Stimulated activated naive B cell treated with anti-CD40 and anti-IgM and Interleukin-4, amounts not matched to agents 10 μg/mL and 1 μg/mL and 100 μg/mL, for 72 hours (primary cell): ENCODE measurements around the gene MCCC1.

Experiments used
- ATAC-seq, 2 donors: fragments of 150-1000 bp; cut with Tn5 transposase; replicated peaks; 2 replicates each; pipeline ENCODE4 v1.10.0; 2021; ENCODE audit warnings: moderate library complexity in 1 of 2
- DNase-seq: peaks from one replicate; pipeline ENCODE4 v3.0.0; 2021
- H3K27ac Mint-ChIP-seq: one replicate; pipeline ENCODE4 v1.8.0; 2022; ENCODE audit warnings: mild to moderate bottlenecking, mixed read lengths
- H3K27me3 Mint-ChIP-seq, 2 donors: one replicate each; pipeline ENCODE4 v1.8.0; 2022; ENCODE audit warnings: mixed read lengths in 2 of 2
- H3K36me3 Mint-ChIP-seq, 2 donors: one replicate each; pipeline ENCODE4 v1.8.0; 2022; ENCODE audit warnings: mixed read lengths in 2 of 2, mild to moderate bottlenecking in 1 of 2
- H3K4me1 Mint-ChIP-seq, 2 donors: one replicate each; pipeline ENCODE4 v1.8.0; 2022; ENCODE audit warnings: mixed read lengths in 2 of 2, mild to moderate bottlenecking in 1 of 2
- H3K4me3 Mint-ChIP-seq, 2 donors: one replicate each; pipeline ENCODE4 v1.8.0; 2022; ENCODE audit warnings: mild to moderate bottlenecking in 2 of 2, mixed read lengths in 2 of 2, moderate library complexity in 1 of 2
- H3K9me3 Mint-ChIP-seq, 2 donors: one replicate each; pipeline ENCODE4 v1.8.0; 2022; ENCODE audit warnings: mixed read lengths in 2 of 2, mild to moderate bottlenecking in 1 of 2

Gene MCCC1

DNA sequence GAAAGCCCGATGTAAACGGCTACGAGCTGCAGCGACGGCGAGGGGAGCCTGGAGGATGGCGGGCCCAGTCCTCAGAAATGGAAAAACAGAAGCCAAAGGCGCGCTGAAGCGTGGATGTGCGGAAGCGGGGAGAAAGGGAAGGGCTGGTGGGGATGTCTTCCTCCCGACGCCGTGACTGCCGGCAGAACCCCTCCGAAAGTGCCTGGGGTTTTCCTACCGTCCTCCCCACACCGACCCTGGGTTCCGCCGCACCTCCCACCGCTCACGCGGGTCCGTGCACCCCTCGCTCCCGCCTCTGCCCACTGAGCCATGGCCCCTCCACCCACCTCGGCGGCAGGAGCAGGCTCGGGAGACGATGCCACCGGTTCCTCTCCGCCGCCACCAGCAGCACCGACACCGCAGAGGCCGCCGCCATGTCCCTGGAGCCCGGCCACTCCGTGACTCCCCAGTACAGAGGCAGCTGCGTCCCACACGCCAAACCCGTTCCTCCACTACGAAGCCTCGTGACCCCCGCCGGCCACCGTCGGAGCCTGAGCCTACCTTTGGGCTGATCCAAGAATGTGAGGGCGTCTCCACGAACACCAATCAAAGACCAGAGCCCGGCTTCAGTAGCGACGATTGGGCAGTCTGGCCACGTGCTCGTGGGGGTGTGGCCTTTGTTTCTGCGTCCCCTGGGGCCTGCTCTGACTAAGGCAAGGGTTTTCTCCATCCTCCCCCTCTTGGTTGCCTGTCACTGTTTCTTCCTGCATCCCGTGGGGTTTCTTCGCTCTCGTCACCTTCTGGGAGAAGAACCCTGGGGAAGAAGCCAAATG lies at the start of gene MCCC1:
TSS of gene MCCC1 (minus strand) at position 471 of the 812 bp plus-strand sequence. CDS start at position 415, 56 bp downstream.
- DNase-seq (peak; percentile 98), ATAC-seq (peak; percentile 96 to 97)
- Mint-ChIP-seq H3K4me1 (peaks cover 14 to 25% of the 10 kb centered on the region in 2 donors), H3K9me3 (no peaks in the 10 kb centered on the region), H3K27me3 (no peaks in the 10 kb centered on the region), H3K27ac (peak within 1 kb of the TSS; percentile 98), H3K4me3 (peak within 1 kb of the TSS; percentile 90 to 94), H3K36me3 (peaks cover 10 to 12% of the 10 kb centered on the region in 2 donors)

DNA sequence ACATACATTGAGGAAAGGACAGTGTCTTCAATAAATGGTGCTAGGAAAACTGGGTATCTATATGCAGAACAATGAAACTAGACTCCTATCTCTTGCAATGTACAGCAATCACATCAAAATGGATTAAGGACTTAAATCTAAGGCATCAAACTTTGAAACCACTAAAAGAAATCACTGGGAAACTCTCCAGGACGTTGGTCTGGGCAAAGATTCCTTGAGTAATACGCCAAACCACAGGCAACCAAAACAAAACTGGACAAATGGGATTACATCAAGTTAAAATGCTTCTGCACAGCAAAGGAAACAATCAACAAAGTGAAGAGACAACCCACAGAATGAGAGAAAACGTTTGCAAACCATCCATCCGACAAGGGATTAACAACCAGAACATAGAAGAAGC lies 48.8 kb upstream of the MCCC1 start:
- peaks cover 0 to 6% of the 10 kb centered on the region in 2 donors for H3K9me3 Mint-ChIP-seq
- no peak overlapping the region for H3K27ac Mint-ChIP-seq
- peaks cover 0 to 31% of the 10 kb centered on the region in 2 donors for H3K36me3 Mint-ChIP-seq
- H3K4me1 Mint-ChIP-seq, result peaks cover 27 to 40% of the 10 kb centered on the region in 2 donors
- H3K4me3 Mint-ChIP-seq, result no peak overlapping the region
- DNase-seq (no peak), ATAC-seq (no peak)
- H3K27me3 Mint-ChIP-seq, result peaks cover 56 to 71% of the 10 kb centered on the region in 2 donors

GRCh38 chr3:183144363-183144762 lies 45.1 kb upstream of the MCCC1 start:
- Mint-ChIP-seq H3K4me1 (peaks cover 9 to 13% of the 10 kb centered on the region in 2 donors), H3K27ac (no peak overlapping the region), H3K9me3 (peaks cover 0 to 6% of the 10 kb centered on the region in 2 donors), H3K36me3 (peaks cover 0 to 20% of the 10 kb centered on the region in 2 donors), H3K4me3 (no peak overlapping the region), H3K27me3 (peaks cover 61 to 74% of the 10 kb centered on the region in 2 donors)
- no peak for ATAC-seq
- no peak for DNase-seq

GRCh38 chr3:183142199-183142598 lies 42.9 kb upstream of the MCCC1 start:
- peaks cover 4 to 29% of the 10 kb centered on the region in 2 donors for H3K36me3 Mint-ChIP-seq
- H3K27ac Mint-ChIP-seq, result no peak overlapping the region
- H3K27me3 Mint-ChIP-seq, result peaks cover 58 to 77% of the 10 kb centered on the region in 2 donors
- ATAC-seq (no peak), DNase-seq (no peak)
- H3K4me1 Mint-ChIP-seq, result peaks cover 9 to 13% of the 10 kb centered on the region in 2 donors
- H3K4me3 Mint-ChIP-seq, result no peak overlapping the region
- H3K9me3 Mint-ChIP-seq, result peaks cover 0 to 2% of the 10 kb centered on the region in 2 donors

DNA sequence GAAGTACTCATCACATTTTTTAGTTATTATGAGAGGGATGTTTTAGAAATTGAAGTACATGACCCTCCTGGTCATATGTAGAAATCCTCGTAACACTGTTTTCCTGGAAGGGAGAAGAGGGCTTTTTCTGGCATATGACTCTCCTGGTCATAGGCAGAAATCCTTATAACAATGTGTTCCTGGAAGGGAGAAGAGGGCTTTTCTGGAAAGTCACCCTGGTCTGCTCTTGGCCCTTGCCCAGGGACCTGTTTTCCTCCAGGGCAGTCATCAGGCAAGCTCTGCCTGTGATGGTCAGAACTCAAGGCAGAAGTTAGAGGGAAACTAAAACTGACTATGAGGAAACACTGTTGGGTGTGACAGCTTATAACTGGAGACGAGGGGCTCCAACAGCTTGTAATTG lies 35.5 kb upstream of the MCCC1 start:
- no peak overlapping the region for H3K27ac Mint-ChIP-seq
- DNase-seq, result no peak
- peaks cover 24 to 56% of the 10 kb centered on the region in 2 donors for H3K36me3 Mint-ChIP-seq
- H3K4me3 Mint-ChIP-seq, result no peak overlapping the region
- H3K4me1 Mint-ChIP-seq, result no peaks in the 10 kb centered on the region
- no peak for ATAC-seq
- H3K9me3 Mint-ChIP-seq, result peaks cover 0 to 2% of the 10 kb centered on the region in 2 donors
- H3K27me3 Mint-ChIP-seq, result peaks cover 60 to 96% of the 10 kb centered on the region in 2 donors

DNA sequence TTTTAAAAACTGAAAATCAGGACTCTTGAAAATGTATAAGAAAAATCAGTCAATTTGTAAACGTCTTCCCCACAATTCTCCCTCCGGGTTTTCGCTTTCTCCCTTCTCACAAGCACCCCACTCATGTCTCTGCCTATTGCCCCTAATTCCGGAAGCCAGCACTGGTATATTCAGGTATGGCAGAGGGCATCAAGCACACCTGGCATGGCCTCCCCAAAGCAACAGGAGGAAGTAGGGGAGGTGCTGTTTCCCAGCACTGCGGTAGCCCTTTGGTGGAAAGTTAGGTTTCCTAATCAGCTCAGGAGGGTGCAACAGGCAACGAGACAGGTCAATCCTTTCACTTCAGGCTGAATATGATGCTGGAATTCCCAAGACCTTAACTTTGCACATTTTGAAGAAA lies 33.1 kb upstream of the MCCC1 start:
- peaks cover 2 to 8% of the 10 kb centered on the region in 2 donors for H3K4me1 Mint-ChIP-seq
- peaks cover 32 to 51% of the 10 kb centered on the region in 2 donors for H3K36me3 Mint-ChIP-seq
- peaks cover 48 to 71% of the 10 kb centered on the region in 2 donors for H3K27me3 Mint-ChIP-seq
- H3K9me3 Mint-ChIP-seq, result peaks cover 10 to 11% of the 10 kb centered on the region in 2 donors
- H3K4me3 Mint-ChIP-seq, result no peak overlapping the region
- ATAC-seq (no peak), DNase-seq (no peak)
- no peak overlapping the region for H3K27ac Mint-ChIP-seq

GRCh38 chr3:183131735-183132134 lies 32.4 kb upstream of the MCCC1 start:
- H3K36me3 Mint-ChIP-seq, result peaks cover 32 to 52% of the 10 kb centered on the region in 2 donors

GRCh38 chr3:183131186-183131725 lies 32.0 kb upstream of the MCCC1 start:
- H3K27me3 Mint-ChIP-seq, result peaks cover 45 to 60% of the 10 kb centered on the region in 2 donors
- H3K9me3 Mint-ChIP-seq, result peaks cover 10 to 11% of the 10 kb centered on the region in 2 donors
- H3K36me3 Mint-ChIP-seq, result peaks cover 32 to 52% of the 10 kb centered on the region in 2 donors
- DNase-seq, result no peak
- H3K27ac Mint-ChIP-seq, result no peak overlapping the region
- no peak for ATAC-seq
- no peak overlapping the region for H3K4me3 Mint-ChIP-seq
- peaks cover 2 to 8% of the 10 kb centered on the region in 2 donors for H3K4me1 Mint-ChIP-seq

More at GRCh38 chr3:183131735-183132134, 32.4 kb upstream of the MCCC1 start:
- Mint-ChIP-seq H3K9me3 (peaks cover 10 to 11% of the 10 kb centered on the region in 2 donors), H3K27ac (no peak overlapping the region), H3K27me3 (peaks cover 46 to 65% of the 10 kb centered on the region in 2 donors), H3K4me3 (no peak overlapping the region), H3K4me1 (peaks cover 2 to 8% of the 10 kb centered on the region in 2 donors)
- ATAC-seq (no peak), DNase-seq (no peak)

GRCh38 chr3:183129243-183129642 lies 29.9 kb upstream of the MCCC1 start:
- Mint-ChIP-seq H3K36me3 (peaks cover 22 to 46% of the 10 kb centered on the region in 2 donors), H3K27ac (no peak overlapping the region), H3K4me1 (peaks cover 5 to 8% of the 10 kb centered on the region in 2 donors), H3K9me3 (peaks cover 10 to 11% of the 10 kb centered on the region in 2 donors), H3K4me3 (no peak overlapping the region), H3K27me3 (peaks cover 35 to 52% of the 10 kb centered on the region in 2 donors)
- DNase-seq (no peak), ATAC-seq (no peak)

DNA sequence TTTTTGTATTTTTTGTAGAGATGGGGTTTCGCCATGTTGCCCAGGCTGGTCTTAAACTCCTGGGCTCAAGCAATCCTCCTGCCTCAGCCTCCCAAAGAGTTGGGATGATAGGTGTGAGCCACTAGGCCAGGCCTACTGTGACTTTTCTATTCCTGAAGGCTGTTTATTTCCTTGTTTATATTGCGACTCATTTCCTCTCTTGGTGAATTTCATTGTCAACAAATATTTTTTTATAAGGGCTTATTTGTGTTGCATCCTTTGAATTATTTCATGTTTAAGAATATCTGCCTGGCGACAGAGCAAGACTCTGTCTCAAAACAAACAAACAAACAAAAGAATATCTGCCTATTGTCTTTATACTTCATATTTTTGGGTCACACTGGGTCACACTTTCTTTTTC lies 29.4 kb upstream of the MCCC1 start:
- Mint-ChIP-seq H3K27ac (no peak overlapping the region), H3K4me3 (no peak overlapping the region), H3K27me3 (peaks cover 35 to 52% of the 10 kb centered on the region in 2 donors), H3K4me1 (peaks cover 6 to 8% of the 10 kb centered on the region in 2 donors), H3K9me3 (peaks cover 10 to 11% of the 10 kb centered on the region in 2 donors), H3K36me3 (peaks cover 22 to 42% of the 10 kb centered on the region in 2 donors)
- DNase-seq, result no peak
- no peak for ATAC-seq

- no peak overlapping the region for H3K4me3 Mint-ChIP-seq
- ATAC-seq, result no peak
These were observed 24.6 kb upstream of the MCCC1 start for GRCh38 chr3:183123891-183124290.

DNA sequence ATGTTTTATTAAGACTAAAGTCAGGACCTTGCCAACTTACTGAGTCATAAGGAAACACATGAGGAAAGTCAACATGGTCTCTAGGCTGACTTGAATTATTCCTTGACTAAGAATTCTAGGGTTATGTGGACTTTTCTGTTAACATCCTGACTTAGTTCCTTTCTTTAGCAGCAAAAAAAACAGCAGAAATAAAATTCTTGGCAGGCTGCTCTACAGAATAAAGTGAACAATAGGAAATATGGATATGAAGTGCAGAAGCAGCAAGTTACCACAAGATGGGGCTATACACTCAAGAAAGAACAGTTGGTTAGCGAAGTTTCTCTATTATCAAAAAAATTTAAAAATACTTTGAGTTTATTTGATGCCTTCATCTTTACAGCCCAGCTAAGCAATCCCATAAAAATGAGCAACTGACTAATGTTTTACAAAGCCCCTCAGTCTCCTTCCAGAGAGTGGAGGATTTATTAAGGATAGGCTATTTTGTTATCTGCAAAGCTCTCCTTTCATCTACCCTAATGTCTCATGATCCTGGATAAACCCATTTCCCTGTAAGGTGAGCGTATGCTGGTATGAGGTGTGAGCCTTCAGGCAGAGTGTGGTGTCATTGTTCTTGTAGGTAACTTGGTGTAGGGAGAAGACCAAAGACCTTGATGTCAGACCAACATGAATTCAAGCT lies 23.1 kb upstream of the MCCC1 start:
- Mint-ChIP-seq H3K36me3 (peaks cover 0 to 9% of the 10 kb centered on the region in 2 donors), H3K4me1 (peaks cover 5 to 8% of the 10 kb centered on the region in 2 donors), H3K4me3 (no peak overlapping the region), H3K27ac (no peak overlapping the region), H3K27me3 (peaks cover 37 to 43% of the 10 kb centered on the region in 2 donors), H3K9me3 (no peaks in the 10 kb centered on the region)
- peak; percentile 41 to 55 for ATAC-seq
- DNase-seq, result no peak

More at GRCh38 chr3:183123891-183124290, 24.6 kb upstream of the MCCC1 start:
- peaks cover 2 to 3% of the 10 kb centered on the region in 2 donors for H3K9me3 Mint-ChIP-seq
- H3K4me1 Mint-ChIP-seq, result peaks cover 8 to 13% of the 10 kb centered on the region in 2 donors
- no peak for DNase-seq
- H3K36me3 Mint-ChIP-seq, result peaks cover 2 to 12% of the 10 kb centered on the region in 2 donors
- H3K27me3 Mint-ChIP-seq, result peaks cover 33 to 38% of the 10 kb centered on the region in 2 donors
- H3K27ac Mint-ChIP-seq, result no peak overlapping the region

GRCh38 chr3:183120538-183121215 lies 21.4 kb upstream of the MCCC1 start:
- H3K27me3 Mint-ChIP-seq, result peaks cover 38 to 47% of the 10 kb centered on the region in 2 donors
- H3K4me1 Mint-ChIP-seq, result peaks cover 15 to 18% of the 10 kb centered on the region in 2 donors
- no peak for ATAC-seq
- H3K4me3 Mint-ChIP-seq, result no peak overlapping the region
- H3K36me3 Mint-ChIP-seq, result peaks cover 0 to 6% of the 10 kb centered on the region in 2 donors
- no peaks in the 10 kb centered on the region for H3K9me3 Mint-ChIP-seq
- no peak for DNase-seq
- H3K27ac Mint-ChIP-seq, result no peak overlapping the region
